GM13977 (cell line): ENCODE results near the gene RYK.
"Not testable (repeated sequence)": the region's sequence is repeated elsewhere in the genome, so short reads cannot be mapped to it uniquely, and the experiment has no call there.

ENCODE experiments used
- DNase-seq: peaks from one replicate; pipeline ENCODE4 v3.0.0; 2012; ENCODE audit warnings: low spot score
- in situ Hi-C: fragments of 300-500 bp; cut with MboI; formaldehyde crosslinking; loops from one replicate; pipeline ENCODE4 v1.12.0; 2022; ENCODE audit warnings: low sequenced_read_pairs, low pct_unique_long_range_greater_than_20kb, mixed read lengths, inconsistent platforms; ENCODE audit not compliant: unreplicated experiment
- TF ChIP-seq, protein P1 (sequence below): IDR thresholded peaks from 2 replicates; pipeline ENCODE4 v1.5.1; 2012; ENCODE audit warnings: mild to moderate bottlenecking, control low read depth; ENCODE audit not compliant: insufficient read depth; ENCODE audit errors: extremely low read depth, missing control alignments

RYK gene

DNA sequence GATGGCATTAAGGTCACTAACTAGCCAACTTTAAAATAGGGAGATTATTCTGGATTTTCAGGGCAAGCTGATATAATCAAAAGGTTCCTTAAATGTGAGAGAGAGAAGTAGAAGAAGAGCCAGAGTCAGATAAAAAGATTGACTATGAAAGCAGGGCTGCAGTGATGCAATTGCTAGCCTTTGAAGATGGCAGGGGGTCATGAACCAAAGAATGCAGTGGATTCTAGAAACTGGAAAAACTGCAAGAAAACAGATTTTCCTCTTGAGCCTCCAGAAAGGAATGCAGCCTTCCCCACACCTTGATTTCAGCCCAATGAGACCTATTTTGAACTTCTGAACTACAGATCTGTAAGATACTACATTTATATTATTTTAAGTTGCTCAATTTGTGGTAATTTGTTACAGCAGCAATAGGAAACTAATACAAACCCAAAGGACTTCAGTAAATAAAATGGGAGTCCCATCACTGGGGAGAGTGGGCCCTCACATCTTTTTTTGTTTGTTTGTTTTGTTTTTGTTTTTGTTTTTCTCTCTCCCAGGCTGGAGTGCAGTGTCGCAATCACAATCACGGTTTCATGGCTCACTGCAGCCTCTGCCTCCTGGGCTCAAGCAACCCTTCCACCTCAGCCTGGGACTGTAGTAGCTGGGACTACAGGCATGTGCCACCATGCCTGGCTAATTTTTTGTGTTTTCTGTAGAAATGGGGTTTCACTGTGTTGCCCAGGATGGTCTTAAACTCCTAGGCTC is 31.4 kb upstream of the RYK start:
- in situ Hi-C loops = no loop called here
- TF ChIP-seq, protein P1, sequence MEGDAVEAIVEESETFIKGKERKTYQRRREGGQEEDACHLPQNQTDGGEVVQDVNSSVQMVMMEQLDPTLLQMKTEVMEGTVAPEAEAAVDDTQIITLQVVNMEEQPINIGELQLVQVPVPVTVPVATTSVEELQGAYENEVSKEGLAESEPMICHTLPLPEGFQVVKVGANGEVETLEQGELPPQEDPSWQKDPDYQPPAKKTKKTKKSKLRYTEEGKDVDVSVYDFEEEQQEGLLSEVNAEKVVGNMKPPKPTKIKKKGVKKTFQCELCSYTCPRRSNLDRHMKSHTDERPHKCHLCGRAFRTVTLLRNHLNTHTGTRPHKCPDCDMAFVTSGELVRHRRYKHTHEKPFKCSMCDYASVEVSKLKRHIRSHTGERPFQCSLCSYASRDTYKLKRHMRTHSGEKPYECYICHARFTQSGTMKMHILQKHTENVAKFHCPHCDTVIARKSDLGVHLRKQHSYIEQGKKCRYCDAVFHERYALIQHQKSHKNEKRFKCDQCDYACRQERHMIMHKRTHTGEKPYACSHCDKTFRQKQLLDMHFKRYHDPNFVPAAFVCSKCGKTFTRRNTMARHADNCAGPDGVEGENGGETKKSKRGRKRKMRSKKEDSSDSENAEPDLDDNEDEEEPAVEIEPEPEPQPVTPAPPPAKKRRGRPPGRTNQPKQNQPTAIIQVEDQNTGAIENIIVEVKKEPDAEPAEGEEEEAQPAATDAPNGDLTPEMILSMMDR = no peak
- DNase-seq = no peak

DNA sequence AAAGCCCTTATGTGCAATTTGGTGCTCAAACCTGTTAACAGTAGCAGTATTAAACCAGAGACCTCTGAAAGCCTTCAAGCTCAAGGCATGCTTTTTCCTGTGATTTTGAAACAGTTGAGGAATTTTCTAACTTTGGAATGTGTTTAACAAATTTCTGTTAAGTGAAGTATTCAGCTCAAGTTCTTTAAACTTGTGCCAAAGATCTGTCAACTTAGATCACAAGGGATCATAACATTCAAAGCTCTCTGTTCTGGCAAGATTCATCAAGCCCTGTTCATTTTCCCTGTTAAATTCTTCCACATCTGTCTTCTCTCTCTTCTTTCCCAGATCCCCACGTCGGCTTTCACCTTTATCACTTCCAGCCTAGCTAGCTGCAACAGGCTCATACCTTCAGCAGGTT is 28.8 kb upstream of the RYK start:
- TF ChIP-seq, protein P1 = no peak
- DNase-seq = no peak
- in situ Hi-C loops = no loop called here

DNA sequence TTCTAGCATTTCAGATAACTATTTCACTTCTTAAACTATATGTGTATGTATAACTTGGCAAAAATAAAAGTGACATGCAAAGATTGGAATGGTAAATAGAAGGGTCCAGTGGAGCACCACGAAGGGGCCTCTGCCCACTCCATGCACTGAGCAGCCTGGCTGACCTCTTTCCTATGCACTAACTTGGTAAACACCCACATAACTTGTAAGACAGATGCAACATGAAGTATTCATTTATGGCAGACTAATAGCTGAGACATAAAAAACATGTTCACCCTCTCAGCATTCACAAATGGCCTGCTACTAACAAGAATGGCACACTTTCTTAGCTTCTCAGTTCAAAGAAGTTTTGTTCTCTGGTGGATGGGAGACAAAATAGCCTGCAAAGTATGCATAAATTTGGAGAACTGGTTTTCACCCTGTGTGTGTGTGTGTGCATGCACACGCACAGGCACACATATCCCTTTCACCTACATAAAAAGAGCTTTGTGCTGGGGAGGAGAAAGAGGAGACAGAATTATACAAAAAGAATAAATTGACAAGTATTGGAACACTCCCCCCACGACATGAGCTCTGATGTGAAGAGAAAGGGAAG is 26.5 kb upstream of the RYK start:
- in situ Hi-C loops = no loop called here
- DNase-seq = no peak
- TF ChIP-seq, protein P1 = no peak

DNA sequence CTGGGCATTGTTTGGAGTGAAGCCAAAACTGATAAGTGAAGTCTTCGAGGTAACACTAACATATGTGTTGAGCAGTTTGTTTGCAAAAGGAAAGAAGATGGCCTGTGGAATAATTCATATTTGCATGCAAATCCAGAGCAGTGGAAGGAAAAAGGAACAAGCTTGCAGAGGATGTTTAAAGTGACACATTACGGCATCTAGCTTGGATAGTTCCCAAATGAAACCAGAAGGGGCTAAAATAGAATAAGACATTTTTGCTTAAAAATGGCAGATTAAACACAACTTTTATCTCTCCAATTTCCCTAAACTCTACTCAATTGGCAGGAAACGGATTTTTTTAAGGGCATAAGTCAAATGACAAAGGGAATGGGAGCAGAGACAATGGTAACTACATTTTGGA is 25.4 kb upstream of the RYK start:
- TF ChIP-seq, protein P1 = no peak
- no peak for DNase-seq
- in situ Hi-C loops = no loop called here

DNA sequence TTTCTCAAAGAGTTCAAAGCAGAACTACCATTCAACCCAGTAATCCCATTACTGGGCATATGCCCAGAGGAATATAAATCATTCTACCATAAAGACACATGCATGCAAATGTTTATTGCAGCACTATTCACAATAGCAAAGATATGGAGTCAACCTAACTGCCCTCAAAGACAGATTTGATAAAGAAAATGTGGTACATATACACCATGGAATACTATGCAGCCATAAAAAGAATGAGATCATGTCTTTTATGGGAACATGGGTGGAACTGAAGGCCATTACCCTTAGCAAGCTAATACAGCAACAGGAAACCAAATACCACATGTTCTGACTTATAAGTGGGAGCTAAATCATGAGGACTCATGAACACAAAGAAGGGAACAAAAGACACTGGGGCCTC is 24.5 kb upstream of the RYK start:
- in situ Hi-C loops, DNase-seq: not testable (repeated sequence)

DNA sequence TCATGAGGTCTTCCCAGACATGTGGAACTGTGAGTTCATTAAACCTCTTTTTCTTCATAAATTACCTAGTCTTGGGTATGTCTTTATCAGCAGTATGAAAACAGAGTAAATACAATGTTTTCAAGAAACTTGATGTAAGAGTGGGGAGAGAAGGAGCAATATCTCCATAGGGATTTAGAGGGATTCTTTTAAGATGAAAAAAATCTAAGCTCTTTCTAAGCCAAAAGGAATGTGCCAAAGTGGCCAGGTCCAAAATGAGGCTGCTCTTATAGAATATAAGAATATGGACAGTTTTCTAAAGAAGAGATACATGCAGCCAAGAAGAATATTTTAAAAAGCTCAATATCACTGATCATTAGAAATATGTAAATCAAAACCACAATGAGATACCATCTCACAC is 23.9 kb upstream of the RYK start:
- in situ Hi-C loops = no loop called here
- TF ChIP-seq, protein P1 = no peak

DNA sequence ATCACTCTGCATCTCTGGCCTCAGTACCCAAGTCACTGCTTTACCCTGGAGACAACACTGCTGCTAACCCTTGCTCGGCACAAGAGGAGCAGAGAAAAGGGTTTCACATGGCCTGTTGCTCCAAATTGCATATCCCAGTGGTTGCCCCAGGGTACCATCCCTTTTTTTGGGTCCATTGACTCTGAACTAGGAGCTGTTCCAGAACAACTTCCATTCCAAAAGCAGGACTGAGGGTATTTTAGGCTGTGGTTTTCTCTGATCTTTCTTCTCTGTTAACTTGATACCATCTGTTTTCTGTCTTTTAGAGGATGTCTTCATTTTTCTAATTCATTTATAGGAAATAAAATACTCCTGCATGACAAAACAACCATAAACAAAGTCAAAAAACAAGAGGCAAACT is 17.3 kb upstream of the RYK start:
- in situ Hi-C loops = no loop called here
- no peak for DNase-seq
- TF ChIP-seq, protein P1 = no peak

More for the DNA sequence above, 23.9 kb upstream of the RYK start:
- no peak for DNase-seq
